Activated CD8-positive, alpha-beta memory T cell treated with anti-CD3 and anti-CD28 coated beads for 4 hours (primary cell): ENCODE data around the gene FCHSD1.
A peak's percentile ranks its signal among the peaks of the same experiment; 100 is the strongest.
"Not testable (repeated sequence)": the region's sequence is repeated elsewhere in the genome, so short reads cannot be mapped to it uniquely, and the experiment has no call there.

Experiments used
- DNase-seq, 2 donors: peaks; one replicate each; pipeline ENCODE4 v3.0.0-alpha.2; 2020; ENCODE audit warnings: low read depth in 2 of 2

The FCHSD1 gene

GRCh38 chr5:141617682-141618029 lies 33.6 kb downstream of the FCHSD1 start:
- no peak for DNase-seq

DNA sequence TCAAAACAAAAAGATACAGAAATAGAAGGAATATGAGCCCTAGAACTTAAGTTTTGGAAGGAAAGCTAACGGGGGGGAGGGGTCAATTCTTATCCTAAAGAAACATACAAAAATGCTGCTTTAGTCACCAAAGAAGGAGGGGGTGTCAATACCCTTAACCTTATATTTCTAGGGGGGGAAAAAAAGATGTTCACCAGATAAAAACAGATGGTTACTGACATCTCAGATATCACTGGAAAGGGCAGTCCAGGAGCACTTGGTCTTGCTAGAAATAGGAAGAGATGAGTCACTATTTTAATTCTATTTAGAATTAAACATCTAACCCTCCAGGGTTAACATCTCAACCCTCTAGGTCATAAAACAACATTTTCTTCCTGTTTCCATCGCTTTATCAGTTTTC lies 34.1 kb downstream of the FCHSD1 start:
- DNase-seq, result no peak

GRCh38 chr5:141615991-141616720 lies 35.1 kb downstream of the FCHSD1 start:
- no peak for DNase-seq

GRCh38 chr5:141613344-141613743 lies 37.9 kb downstream of the FCHSD1 start:
- DNase-seq, result no peak

- DNase-seq, result no peak
These were observed 39.9 kb downstream of the FCHSD1 start for GRCh38 chr5:141611289-141611688.

DNA sequence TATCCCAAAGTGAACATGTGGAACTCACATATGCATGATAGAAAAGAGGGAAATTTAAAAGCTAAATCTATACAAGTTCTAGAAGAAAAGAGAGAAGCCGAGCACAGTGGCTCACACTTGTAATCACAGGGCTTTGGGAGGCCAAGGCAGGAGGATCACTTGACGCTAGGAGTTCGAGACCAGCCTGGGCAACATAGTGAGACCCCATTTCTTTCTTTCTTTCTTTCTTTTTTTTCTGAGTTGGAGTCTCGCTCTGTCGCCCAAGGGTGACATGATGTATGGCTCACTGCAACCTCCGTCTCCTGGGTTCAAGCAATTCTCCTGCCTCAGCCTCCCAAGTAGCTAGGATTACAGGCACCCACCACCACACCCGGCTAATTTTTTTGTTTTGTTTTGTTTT lies 41.3 kb downstream of the FCHSD1 start:
- DNase-seq, result not testable (repeated sequence)

DNA sequence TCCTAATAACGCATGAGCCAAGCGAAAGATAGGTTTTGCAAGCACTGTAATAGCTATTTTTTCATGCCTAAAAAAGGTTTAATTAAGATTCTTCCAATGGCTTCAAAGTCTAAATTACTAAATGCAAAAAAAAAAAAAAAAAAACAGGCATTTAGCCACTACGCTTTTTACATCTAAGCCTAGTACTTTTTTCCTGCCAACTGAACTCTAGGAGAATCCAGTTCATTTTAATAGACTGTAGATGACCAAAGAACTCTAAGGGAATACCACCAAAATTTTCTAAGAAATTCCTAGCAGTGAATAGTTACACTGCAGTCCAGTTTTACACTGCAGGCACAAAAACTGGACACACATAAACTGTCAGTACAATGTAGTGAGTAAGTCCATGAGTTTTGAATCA lies 42.2 kb downstream of the FCHSD1 start:
- DNase-seq, result no peak

DNA sequence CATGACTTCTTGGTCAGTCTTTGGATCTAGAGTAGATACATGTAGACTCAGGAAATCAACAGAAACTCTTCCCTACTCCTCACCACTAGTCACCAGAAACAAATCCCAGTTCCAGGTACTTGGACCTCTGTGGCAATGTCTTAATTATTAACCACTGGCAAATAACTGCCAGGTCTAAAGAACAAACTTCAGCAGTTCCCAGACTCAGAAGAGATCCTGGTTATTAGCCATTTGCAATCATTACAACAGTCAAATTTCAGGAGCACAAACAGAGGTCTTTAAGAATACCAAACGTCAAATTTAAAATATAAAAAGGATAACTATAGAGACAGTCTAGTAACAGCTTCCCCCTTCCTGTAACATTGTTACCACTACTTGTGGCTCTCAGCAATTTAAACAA lies 42.7 kb downstream of the FCHSD1 start:
- DNase-seq, result no peak

DNA sequence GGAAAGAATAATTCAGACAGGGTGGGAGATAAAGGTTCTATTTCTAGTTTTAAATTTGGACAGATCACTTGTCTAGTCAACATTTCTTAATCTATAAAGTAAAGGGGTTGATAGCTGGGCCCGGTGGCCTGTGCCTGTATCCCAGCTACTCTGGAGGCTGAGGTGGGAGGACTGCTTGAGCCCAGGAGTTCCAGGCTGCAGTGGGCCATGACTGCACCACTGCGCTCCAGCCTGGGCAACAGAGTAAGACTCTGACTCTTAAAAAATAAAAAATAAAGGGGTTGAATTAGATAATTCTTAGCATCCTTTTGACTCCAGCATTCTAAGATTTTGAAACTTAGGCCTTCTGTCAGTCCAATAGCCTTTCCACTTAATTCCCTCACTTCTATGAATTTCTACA lies 43.2 kb downstream of the FCHSD1 start:
- DNase-seq, result no peak

- peak; percentile 42 to 66 for DNase-seq
These were observed 45.5 kb downstream of the FCHSD1 start for GRCh38 chr5:141605523-141606277.

DNA sequence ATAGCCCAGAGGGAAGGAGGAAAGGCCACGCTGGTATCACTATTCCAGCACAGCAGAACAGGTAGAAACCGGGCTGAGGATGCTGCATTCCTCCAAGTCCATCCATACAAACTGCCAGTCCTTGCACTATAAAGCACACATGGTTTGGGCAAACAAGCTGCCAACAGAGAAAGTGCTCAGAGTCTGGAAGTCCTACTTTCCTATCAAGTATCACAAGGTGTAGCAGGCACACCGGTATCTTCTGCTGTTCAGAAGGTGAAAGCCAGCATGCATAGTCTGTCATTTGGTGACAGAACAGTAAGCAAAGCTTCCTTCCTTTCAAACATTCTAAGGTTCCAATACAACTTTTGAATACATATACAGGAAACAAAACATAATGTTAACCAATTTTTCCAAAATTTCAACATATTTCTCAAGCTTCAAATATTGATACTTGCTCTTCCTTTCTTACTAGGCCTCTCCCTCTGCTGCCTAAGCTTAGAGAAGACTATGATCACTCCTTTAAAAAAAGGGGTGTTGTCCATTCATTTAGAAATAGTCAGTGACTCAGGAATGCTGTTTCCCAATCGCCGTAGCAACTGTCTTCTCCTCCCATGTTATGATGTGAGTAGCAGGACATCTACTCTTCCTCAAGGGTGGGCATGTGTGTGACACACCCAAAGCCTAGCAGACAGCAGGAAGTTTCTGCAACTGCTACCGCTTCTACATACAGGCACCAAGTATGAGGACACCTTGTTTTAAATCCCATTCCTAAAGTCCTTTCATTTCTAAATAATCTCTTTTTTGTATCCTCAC lies 47.1 kb downstream of the FCHSD1 start:
- no peak for DNase-seq

DNA sequence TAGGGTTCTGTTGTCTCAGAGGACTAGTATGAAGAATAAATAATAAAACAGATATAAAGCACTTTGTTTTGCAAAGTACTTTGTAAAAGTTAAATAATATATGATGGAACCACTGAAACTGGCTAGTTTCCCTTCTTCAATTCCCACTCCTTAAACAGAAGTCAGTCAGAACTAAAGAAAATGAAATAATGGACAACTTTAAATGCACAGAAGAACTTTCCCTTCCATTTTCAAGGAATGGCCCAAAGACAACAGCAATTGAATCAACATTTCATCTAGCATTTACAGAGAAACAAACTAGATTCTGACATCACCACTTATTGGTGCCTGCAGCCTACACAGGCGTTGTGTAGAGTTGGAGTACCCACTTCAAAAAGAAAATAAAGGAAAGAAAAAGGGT lies 48.6 kb downstream of the FCHSD1 start:
- no peak for DNase-seq

DNA sequence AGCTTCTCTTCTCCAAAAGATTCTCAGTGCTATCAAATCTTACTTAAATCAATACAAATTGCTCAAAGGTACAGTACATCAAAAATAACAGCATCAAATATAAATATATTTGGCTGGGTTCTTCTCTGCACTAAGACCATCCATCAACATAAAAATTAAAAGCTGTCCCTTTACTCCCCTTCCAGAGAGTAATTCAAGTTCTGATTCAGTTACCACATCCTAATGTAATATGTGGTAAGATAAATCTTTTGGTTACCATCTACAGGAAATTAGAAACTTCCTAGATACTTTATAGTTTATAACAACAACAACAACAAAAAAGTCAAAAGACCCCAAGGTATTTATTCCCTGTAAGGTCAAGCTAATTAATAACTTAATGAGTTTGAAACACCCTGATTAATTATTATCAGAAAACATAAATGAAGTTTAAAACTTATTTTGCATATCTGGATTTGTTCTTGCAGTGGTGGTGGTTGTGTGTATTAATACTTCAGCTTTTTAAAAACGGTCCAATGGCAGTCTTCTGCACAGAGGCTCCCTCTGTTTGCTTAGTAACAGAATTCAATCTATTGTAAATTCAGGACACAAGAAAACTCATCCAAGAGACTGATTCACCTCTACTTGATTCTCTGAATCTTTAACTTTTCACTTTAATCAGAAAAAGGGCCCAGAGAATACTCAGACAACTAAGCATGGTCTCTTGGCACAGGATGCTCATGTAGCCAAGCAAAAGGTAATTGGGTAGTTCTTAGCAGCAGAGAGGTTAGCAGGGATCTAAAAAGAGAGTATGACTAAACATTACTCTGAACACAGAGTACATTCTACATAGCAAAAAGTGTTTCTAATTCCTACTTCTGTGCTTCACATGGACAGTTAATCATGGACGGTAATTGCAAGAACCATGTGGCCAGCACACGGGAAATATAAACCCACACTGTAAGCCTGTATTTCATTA lies 52.5 kb downstream of the FCHSD1 start:
- no peak for DNase-seq

DNA sequence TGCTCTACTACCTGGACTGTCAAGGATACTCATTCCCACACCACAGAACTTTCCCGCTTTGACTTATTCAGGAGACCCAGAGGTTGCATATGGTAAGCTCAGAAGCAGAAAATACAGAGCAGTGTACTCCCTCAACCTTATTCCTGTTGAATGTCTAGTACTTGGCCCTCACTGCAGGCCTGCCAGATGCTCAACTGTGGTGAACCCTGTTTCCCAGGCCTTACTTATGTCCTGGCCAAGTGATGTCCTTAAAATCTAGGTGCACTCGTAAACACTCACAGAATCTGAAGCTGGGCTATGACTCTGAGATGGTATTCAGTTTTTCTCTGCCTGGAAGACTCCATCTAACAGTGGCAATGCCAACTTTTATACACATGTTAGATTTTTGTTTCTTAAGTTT lies 53.4 kb downstream of the FCHSD1 start:
- DNase-seq, result no peak

DNA sequence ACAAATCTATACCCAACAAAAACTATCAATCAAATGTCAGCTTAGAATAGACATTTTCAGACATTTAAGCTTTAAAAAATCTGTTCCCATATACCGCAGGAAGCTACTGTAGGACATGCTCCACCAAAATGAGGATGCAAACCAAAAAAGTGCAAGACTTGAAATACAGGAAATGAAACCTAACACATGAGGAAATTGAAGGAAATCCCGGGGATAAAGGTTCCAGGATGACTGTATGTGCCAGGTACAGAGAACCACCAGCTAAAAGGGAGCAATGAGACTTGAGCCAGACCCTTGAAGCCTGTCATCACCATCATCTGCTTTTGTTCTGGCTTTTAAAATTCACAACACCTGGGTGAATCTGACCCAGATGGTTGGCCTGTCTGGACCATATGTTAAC lies 53.8 kb downstream of the FCHSD1 start:
- no peak for DNase-seq

- DNase-seq, result no peak
These were observed 54.4 kb downstream of the FCHSD1 start for GRCh38 chr5:141596867-141597266.

- no peak for DNase-seq
These were observed 61.1 kb downstream of the FCHSD1 start for GRCh38 chr5:141590127-141590526.
